Memory B cell (primary cell): ENCODE results near the gene LRG1.

Source experiments
- ATAC-seq: fragments of 150-1000 bp; cut with Tn5 transposase; 2 replicates; pipeline ENCODE4 v1.10.0; 2021; ENCODE audit warnings: low read depth, mild to moderate bottlenecking, moderate library complexity
- DNase-seq, 2 donors: peaks; one replicate each; pipeline ENCODE4 v3.0.0; 2022; ENCODE audit warnings: low spot score in 2 of 2
- H3K27ac Mint-ChIP-seq: one replicate; pipeline ENCODE4 v1.8.0; 2022; ENCODE audit warnings: mild to moderate bottlenecking, moderate library complexity, mixed read lengths
- H3K27me3 Mint-ChIP-seq: one replicate; pipeline ENCODE4 v1.8.0; 2022; ENCODE audit warnings: mixed read lengths
- H3K36me3 Mint-ChIP-seq: one replicate; pipeline ENCODE4 v1.8.0; 2022; ENCODE audit warnings: mild to moderate bottlenecking, mixed read lengths
- H3K4me1 Mint-ChIP-seq: one replicate; pipeline ENCODE4 v1.8.0; 2022; ENCODE audit warnings: mixed read lengths
- H3K4me3 Mint-ChIP-seq: one replicate; pipeline ENCODE4 v1.8.0; 2022; ENCODE audit warnings: mild to moderate bottlenecking, moderate library complexity, mixed read lengths
- H3K9me3 Mint-ChIP-seq: one replicate; pipeline ENCODE4 v1.8.0; 2022; ENCODE audit warnings: mixed read lengths

LRG1 gene

DNA sequence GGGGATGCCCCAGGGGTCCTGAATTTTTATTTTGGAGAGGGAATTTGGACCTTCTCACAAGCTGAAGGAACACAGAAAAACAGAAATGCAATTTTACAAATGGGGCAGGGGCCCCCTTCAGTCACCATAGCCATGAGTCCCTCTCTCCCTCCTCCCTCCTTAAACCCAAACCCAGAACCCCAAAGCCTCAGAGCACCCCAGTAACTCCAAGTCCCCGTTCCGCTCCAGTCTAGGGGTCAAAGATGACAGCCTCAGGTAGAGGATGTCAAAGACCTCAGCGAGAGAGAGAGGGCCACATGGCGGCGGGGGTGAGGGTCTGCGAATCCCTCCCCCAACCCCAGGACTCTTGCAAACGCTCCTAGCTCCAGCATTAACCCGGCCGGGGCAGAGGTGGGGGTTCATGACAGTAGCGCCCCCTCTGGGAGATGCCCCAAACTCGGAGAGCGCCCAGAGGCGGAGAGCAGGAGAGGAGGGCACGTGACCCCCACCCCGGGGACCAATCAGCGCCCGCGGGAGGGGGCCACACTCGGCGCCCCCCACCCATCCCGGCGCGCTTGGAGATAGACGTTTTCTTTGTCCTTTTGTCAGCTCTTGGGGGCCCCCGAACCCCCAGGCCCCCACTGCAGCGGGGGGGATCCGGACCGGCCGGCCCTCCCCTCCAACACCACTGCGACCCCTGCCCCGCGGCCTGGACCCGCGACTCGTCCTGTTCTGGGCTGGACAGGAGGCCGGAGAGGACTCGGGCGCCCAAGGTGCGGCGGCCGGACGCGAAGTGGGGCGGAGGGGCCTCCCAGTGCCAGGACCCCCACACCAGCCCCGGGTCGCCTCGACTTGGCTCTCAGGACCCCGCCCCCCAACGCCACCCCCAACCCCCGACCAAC is 40.4 kb upstream of the LRG1 start:
- H3K27ac Mint-ChIP-seq, result no peak overlapping the region
- DNase-seq (no peak), ATAC-seq (no peak)
- peaks cover 25% of the 10 kb centered on the region for H3K27me3 Mint-ChIP-seq
- peaks cover 12% of the 10 kb centered on the region for H3K4me1 Mint-ChIP-seq
- H3K9me3 Mint-ChIP-seq, result no peaks in the 10 kb centered on the region
- H3K36me3 Mint-ChIP-seq, result no peaks in the 10 kb centered on the region
- no peak overlapping the region for H3K4me3 Mint-ChIP-seq

DNA sequence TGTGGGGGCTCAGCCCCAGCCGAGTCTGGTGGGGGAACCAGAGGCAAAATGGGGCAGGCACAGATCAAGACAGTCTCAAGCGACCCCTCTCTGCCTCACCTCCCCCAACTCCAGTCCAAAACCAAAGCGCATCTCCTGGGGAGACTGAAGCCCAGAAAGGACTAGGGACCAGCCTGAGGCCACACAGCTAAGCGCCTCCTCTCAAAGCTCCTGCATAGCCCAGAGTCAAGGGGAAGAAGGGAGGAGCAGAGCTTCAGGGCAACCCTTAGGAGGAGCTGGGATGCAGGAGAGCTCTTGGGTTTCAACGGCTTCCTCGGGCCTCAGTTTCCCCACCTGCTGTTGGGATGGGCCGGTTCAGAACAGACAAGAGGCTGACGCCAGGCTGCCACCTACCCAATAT is 39.6 kb upstream of the LRG1 start:
- H3K9me3 Mint-ChIP-seq, result no peaks in the 10 kb centered on the region
- DNase-seq (no peak), ATAC-seq (no peak)
- peaks cover 12% of the 10 kb centered on the region for H3K4me1 Mint-ChIP-seq
- H3K36me3 Mint-ChIP-seq, result no peaks in the 10 kb centered on the region
- no peak overlapping the region for H3K4me3 Mint-ChIP-seq
- H3K27me3 Mint-ChIP-seq, result peaks cover 23% of the 10 kb centered on the region
- no peak overlapping the region for H3K27ac Mint-ChIP-seq

DNA sequence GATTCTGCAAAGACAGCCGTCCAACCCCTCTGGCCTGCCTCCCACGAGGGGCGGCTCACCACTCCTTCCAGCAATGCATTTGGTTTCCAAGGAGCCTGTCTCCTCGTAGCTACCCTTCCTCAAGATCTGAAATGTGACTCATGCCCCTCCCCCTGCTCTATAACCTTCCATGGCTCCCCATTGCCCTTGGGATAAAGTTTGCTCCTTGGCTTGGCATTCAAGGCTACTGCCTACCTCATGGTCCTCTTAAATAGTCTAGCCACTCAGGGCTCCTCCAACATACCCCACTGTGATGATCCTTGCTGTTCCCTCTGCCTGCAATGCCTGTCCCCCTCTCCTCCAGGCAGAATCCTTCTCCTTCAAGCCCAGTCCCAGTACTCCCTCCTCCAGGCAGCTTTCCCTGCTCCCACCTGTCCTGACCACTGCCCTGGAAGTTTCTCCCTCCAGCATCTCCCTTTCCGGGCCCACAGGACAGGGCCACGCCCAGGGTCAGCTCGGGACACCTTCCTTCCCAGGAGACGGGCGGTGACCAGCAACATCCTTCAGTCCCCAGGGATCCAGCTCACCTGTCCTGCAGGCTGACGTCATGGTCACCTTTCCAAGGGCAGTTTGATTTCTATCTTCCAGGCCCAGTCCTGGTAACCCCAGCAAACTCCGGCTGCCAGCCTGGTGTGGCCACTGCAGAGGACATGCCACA is 38.9 kb upstream of the LRG1 start:
- Mint-ChIP-seq H3K27ac (no peak overlapping the region), H3K36me3 (no peaks in the 10 kb centered on the region)

DNA sequence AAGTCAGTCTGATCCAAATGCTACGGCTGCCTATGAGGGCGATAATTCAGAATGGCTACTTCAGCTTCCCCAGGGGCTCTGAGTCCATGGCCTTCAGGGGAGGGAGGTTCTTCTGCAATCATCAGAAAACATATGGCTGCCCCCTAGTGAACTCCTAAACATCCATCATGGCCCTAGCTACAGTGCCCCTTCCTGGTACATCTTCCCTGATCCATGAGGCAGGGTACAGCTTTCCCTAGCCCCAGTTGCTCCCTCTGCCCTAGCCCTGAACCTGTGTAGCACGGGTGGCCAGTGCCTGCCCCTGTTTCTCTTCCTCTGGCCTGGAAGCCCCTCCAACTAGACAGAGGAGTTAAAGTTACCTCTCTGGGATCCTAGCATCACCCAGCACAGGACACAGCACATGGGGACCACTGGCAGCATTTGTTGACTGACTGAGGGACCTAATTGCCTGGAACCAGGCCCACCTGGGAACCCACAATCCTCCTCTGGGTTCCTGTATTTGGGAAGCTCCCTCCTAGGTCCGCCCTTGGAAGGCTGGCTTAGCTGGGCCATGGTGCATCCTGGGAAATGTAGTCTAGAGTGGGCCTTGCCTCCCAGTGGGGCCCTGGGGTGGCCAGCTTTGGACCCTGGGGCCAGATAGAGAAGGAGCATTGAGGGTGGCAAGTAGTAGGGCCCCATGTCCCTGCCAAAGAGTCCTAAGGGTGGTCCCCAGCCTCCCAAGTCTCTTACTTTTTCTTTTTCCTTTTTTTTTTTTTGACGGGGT is 37.4 kb upstream of the LRG1 start:
- peaks cover 21% of the 10 kb centered on the region for H3K27me3 Mint-ChIP-seq
- no peak overlapping the region for H3K4me3 Mint-ChIP-seq
- DNase-seq, result no peak
- H3K4me1 Mint-ChIP-seq, result peaks cover 7% of the 10 kb centered on the region
- no peak overlapping the region for H3K27ac Mint-ChIP-seq
- H3K9me3 Mint-ChIP-seq, result no peaks in the 10 kb centered on the region
- ATAC-seq, result no peak
- H3K36me3 Mint-ChIP-seq, result no peaks in the 10 kb centered on the region

More for the DNA sequence above, 38.9 kb upstream of the LRG1 start:
- Mint-ChIP-seq H3K27me3 (peaks cover 24% of the 10 kb centered on the region), H3K9me3 (no peaks in the 10 kb centered on the region), H3K4me3 (no peak overlapping the region), H3K4me1 (peaks cover 12% of the 10 kb centered on the region)
- ATAC-seq (no peak), DNase-seq (no peak)

DNA sequence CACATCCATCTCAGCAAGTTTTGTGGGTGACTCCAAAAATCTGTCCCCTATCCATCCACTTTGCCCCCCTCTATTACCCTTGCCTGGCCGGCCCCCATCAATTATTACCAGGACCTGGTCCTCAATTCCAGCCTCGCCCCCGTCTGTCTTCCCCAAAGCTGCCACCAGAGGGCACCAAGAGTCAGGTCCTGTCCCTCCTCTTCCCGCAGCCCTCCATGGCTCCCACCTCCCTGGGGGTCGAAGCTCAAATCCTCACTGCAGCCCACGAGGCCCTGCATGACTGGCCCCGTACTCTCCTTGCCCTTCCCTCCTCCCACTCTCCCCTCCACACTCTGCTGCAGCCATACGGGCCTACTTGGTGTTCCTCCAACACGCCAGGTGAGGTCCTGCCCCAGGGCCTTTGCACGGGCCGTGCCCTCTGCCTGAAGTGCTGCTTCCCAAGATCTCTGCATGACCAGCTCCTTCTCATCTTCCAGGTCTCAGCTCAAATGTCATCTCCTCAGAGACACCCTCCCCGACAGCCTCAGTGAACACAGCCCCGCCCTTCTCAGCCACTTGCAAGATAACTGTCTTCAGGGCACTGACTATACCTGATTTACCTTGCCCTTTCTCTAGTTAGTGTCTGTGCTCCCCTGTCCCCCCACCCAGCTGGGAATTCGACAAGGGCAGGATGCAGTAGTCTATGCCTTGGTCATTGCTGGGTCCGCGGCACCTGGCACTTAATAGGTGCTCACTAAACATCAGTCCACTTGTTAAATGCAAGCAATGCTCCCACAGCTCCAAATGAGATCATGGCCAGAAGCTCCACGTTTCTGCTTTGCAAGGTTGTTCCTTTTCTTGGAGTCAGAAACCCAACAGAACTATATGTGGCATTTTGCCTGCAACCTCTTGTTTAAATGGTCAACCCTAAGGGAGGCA is 36.4 kb upstream of the LRG1 start:
- Mint-ChIP-seq H3K27me3 (peaks cover 17% of the 10 kb centered on the region), H3K27ac (no peak overlapping the region), H3K4me3 (no peak overlapping the region), H3K36me3 (no peaks in the 10 kb centered on the region), H3K9me3 (no peaks in the 10 kb centered on the region), H3K4me1 (peaks cover 3% of the 10 kb centered on the region)
- DNase-seq, result peak; percentile 69 to 80
- peak; percentile 46 for ATAC-seq

DNA sequence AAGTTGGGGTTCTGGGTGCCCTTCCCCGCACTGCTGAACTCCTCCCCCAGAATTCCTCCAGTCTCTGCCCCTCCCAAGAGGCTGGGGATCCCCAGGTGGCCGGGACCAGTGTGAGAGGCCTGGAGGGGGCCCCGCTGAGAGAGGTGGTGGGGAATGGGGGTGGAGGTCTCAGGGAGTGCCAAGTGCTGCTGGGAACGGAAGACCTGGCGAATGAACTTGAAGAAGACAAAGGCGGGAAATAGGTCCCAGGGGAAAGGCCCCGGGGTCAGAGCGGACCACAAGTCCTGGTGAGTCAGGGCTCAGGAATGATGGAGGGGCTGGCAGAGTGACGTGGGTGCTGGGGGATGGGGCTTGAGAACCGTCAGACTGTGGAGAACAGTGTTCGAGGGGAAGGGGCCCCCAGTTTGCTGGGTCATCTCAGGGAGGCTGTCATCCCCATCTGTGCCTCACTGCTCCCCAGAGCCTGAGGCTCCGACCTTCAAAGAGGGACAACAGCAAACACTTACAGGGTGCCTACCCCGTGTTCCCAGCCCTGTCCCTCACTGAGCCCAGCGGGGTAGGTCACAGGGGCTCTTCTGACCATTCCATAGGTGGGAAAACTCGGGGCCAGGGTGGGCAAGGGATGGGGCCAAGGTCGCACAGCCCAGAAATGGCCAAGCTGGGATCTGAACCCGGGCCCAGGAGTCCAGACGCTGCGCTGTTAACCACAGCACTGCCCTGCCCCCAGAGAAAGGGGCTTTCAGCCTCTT is 35.6 kb upstream of the LRG1 start:
- Mint-ChIP-seq H3K4me1 (peaks cover 3% of the 10 kb centered on the region), H3K27ac (no peak overlapping the region), H3K4me3 (no peak overlapping the region), H3K36me3 (no peaks in the 10 kb centered on the region), H3K9me3 (no peaks in the 10 kb centered on the region), H3K27me3 (peaks cover 20% of the 10 kb centered on the region)
- ATAC-seq (no peak), DNase-seq (no peak)

DNA sequence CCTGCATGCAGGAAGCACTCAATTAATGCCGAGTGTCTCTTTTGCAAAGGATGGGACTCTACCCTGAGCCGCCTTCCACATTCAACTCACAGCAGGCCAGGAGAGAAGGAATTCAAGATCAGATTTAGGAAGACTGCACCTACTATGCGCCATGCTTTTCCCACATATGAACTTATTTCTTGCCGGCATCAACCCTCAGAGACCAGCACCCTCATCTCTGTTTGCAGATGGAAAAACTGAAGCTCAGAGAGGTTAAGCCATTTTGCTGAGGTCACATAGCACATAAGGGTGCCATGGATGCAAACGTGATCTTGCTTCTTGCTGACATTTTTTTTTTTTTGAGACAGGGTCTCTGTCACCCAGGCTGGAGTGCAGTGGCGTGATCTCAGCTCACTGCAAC is 33.8 kb upstream of the LRG1 start:
- peaks cover 17% of the 10 kb centered on the region for H3K27me3 Mint-ChIP-seq
- no peak for ATAC-seq

DNA sequence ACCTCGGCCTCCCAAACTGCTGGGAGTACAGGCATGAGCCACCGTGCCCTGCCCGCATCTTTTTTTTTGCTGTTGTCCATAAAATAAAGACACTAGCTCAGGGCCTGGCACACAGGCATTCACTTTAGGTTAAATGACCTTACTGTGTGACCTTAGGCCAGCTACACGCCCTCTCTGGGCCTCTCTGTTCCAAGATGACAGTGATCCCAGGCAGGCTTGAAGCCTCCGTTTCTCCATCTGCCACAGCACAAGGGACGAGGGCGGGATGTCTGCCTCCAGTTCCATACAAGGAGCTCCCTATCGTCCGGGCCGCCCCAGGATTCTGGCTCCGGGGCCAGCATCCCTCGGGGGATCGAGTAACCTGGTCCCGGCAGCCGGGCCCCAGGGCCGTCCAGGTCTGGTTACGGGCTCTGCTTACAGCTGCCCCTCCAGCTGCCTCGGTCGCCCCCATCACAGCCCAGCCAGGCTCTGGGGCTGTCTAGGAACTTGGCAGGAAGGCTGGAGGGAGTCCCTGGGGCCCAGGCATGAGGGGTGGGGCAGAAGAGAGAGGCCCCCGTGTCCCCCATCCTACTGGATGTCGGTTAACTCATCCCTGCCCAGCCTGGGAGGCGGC is 31.6 kb upstream of the LRG1 start:
- DNase-seq, result no peak
- Mint-ChIP-seq H3K27me3 (peaks cover 22% of the 10 kb centered on the region), H3K4me1 (peaks cover 8% of the 10 kb centered on the region), H3K4me3 (no peak overlapping the region), H3K36me3 (no peaks in the 10 kb centered on the region), H3K27ac (no peak overlapping the region), H3K9me3 (no peaks in the 10 kb centered on the region)
- no peak for ATAC-seq

More for the DNA sequence above, 33.8 kb upstream of the LRG1 start:
- Mint-ChIP-seq H3K9me3 (no peaks in the 10 kb centered on the region), H3K4me1 (peaks cover 3% of the 10 kb centered on the region), H3K27ac (no peak overlapping the region), H3K4me3 (no peak overlapping the region), H3K36me3 (no peaks in the 10 kb centered on the region)
- DNase-seq, result no peak

DNA sequence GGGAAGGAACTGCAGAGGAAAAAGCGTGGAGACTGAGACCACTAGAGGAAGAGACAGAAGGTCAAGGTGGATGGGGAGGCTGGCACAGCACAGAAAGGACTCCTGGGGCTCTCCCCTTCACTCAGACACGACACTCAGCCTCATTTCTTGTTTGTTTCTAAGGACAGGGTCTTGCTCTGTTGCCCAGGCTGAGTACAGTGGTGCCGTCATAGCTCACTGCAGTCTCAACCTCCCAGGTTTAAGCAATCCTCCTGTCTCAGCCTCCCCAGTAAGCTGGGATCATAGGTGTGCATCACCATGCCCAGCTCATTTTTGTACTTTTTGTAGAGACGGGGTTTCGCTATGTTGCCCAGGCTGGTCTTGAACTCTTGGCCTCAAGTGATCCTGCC is 31.1 kb upstream of the LRG1 start:
- Mint-ChIP-seq H3K27me3 (peaks cover 18% of the 10 kb centered on the region), H3K27ac (no peak overlapping the region), H3K36me3 (no peaks in the 10 kb centered on the region), H3K4me1 (peaks cover 6% of the 10 kb centered on the region), H3K9me3 (no peaks in the 10 kb centered on the region), H3K4me3 (no peak overlapping the region)
- DNase-seq, result no peak
- ATAC-seq, result no peak

DNA sequence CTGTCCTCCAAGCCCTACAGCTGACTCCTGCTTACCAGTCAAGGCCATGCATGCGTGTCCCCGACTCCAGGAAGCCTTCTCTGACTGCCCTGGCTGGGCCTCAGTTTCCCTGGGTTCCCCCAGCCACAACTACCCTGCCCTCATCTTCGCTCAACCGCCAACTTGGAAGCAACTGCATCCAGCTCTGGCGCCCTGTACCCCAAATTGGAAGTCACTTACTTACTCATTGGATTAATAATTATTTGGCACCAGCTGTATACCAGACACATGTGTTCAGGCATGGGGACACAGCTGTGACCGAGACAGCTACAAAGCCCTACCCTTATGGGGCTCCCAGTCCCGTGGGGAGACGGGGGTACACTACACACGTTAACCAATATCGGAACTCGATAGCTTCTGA is 30.6 kb upstream of the LRG1 start:
- ATAC-seq, result no peak
- H3K4me3 Mint-ChIP-seq, result no peak overlapping the region
- H3K27ac Mint-ChIP-seq, result no peak overlapping the region
- H3K36me3 Mint-ChIP-seq, result no peaks in the 10 kb centered on the region
- no peak for DNase-seq
- peaks cover 5% of the 10 kb centered on the region for H3K4me1 Mint-ChIP-seq
- peaks cover 17% of the 10 kb centered on the region for H3K27me3 Mint-ChIP-seq
- H3K9me3 Mint-ChIP-seq, result no peaks in the 10 kb centered on the region

DNA sequence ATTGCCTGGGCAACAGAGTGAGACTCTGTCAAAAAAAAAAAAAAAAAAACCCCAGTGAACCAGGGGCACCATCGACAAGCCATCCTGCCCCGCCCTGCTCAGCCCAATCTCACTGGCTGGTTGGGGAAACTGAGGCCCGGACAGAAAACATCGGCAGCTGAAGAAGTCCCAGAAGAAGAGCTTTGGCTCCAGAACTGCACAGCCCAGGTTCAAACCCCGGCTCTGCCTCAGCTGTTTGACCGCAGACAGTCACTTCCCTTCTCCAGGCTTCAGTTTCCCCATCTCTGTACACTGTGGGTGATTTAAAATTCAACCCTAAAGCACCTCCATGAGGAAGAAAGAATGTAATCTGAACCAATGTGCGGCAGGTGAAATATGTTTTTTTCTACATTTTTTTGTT is 29.1 kb upstream of the LRG1 start:
- ATAC-seq, result no peak
- Mint-ChIP-seq H3K4me1 (peaks cover 5% of the 10 kb centered on the region), H3K4me3 (no peak overlapping the region), H3K9me3 (no peaks in the 10 kb centered on the region), H3K27me3 (peaks cover 17% of the 10 kb centered on the region), H3K36me3 (no peaks in the 10 kb centered on the region), H3K27ac (no peak overlapping the region)
- no peak for DNase-seq

DNA sequence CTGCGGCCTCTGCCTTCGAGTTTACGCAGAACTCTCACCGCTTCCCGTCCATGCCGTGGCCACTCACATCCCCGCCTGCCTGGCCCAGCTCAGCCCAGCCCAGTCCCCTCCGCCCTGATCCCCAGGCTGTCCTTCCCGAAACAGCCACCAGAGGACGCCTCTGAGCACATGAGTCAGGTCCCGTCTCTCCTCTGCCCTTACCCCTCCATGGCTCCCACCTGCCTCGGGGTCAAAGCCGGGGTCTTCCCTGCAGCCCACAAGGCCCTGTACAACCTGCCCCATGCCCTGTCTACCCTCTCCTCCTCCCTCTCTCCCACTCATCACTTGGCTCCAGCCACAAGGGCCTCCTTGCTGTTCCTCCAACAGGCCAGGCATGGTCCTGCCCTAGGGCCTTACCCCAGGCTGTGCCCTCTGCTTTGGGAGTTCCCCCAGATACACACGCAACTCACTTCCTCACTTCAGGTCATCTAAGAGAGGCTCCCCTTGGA is 27.8 kb upstream of the LRG1 start:
- peaks cover 14% of the 10 kb centered on the region for H3K27me3 Mint-ChIP-seq
- no peak overlapping the region for H3K27ac Mint-ChIP-seq
- H3K4me1 Mint-ChIP-seq, result peaks cover 5% of the 10 kb centered on the region

More for the DNA sequence above, 27.8 kb upstream of the LRG1 start:
- peak; percentile 53 for ATAC-seq
- DNase-seq, result peak; percentile 45 to 66
- H3K36me3 Mint-ChIP-seq, result no peaks in the 10 kb centered on the region
- H3K4me3 Mint-ChIP-seq, result peak overlapping the region; percentile 4
- H3K9me3 Mint-ChIP-seq, result no peaks in the 10 kb centered on the region
